ENCODE data around the gene TNNC1. TPM values are rescaled to one million over a fixed set of nuclear protein-coding genes. Genes with fewer than 3 reads are reported as not detected.
A peak's percentile ranks its signal among the peaks of the same experiment; 100 is the strongest.

The TNNC1 gene
- total RNA-seq, 1 donor from 2014 or later, result 0.26 TPM

DNA sequence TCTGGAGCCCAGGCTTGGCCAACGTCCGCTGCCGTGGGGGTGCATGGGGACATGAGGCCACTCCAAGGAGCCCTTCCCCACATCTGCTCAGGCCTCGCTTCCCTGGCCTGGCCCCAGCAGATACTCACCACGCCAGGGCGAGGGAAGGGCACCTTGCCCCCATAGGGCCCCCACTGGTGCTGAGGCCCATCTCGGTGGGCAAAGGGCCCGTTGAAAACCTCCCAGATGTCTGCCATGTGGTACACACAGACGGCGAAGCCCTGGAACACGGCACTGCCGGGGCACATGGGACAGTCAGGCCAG lies 13.6 kb downstream of the TNNC1 start:
- Histone ChIP-seq H3K4me3 (ENCODE audit: low read depth, low read length) (no peak overlapping the region), H3K36me3 (ENCODE audit: control insufficient read depth, insufficient read depth, low read length) (no peaks in the 10 kb centered on the region), H3K27me3 (ENCODE audit: control insufficient read depth, insufficient read depth, low read length) (no peaks in the 10 kb centered on the region)
- TF ChIP-seq, protein P1, sequence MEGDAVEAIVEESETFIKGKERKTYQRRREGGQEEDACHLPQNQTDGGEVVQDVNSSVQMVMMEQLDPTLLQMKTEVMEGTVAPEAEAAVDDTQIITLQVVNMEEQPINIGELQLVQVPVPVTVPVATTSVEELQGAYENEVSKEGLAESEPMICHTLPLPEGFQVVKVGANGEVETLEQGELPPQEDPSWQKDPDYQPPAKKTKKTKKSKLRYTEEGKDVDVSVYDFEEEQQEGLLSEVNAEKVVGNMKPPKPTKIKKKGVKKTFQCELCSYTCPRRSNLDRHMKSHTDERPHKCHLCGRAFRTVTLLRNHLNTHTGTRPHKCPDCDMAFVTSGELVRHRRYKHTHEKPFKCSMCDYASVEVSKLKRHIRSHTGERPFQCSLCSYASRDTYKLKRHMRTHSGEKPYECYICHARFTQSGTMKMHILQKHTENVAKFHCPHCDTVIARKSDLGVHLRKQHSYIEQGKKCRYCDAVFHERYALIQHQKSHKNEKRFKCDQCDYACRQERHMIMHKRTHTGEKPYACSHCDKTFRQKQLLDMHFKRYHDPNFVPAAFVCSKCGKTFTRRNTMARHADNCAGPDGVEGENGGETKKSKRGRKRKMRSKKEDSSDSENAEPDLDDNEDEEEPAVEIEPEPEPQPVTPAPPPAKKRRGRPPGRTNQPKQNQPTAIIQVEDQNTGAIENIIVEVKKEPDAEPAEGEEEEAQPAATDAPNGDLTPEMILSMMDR (IDR thresholded peaks at IDR 0.05; ENCODE audit: insufficient read depth, low read length, severe bottlenecking), result no peak
- FAIRE-seq (no peak), DNase-seq (ENCODE audit: low read depth) (no peak)

DNA sequence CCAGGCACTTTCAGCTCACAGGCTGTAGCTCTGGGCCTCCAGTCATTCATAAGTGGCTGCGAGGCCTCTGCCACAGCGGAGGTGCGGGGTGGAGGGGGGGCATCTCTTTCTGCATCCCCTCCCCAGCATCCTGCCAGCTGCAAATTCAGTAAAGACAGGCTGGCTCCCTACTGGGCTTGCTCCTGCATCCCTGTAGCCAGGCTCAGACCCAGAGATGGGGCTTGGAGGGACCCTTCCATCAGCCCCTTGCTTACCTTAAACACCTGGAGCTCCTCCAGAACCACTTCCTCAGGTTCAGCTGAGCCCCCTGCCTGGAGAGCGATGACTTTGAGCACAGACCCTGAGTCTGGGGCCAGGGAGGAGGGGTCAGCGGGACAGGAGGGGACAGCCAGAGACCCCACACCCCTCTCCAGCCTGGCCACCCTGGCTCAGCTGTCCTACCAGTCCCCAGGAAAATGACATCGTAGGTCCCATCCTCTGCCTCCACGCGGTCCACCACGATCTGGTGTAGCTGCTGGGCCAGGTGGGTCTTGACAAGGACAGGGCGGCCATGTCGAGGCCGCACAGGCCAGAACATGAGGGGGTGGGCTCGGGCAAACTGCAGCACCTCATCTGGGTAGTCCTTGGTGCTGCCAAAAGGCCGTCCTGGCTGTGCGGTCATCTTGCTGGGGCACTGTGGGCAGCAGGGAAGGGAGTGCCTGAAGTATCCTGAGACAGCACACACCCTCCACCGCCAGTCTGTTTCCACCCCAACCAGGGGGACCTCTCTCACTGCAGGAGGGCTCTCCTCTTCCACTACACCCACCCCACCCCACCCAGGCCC lies 14.2 kb downstream of the TNNC1 start:
- TF ChIP-seq, protein P1 (IDR thresholded peaks at IDR 0.05; ENCODE audit: insufficient read depth, low read length, severe bottlenecking), result no peak
- no peaks in the 10 kb centered on the region for H3K27me3 ChIP-seq (ENCODE audit: control insufficient read depth, insufficient read depth, low read length)
- no peak for DNase-seq (ENCODE audit: low read depth)
- no peak for FAIRE-seq
- no peaks in the 10 kb centered on the region for H3K36me3 ChIP-seq (ENCODE audit: control insufficient read depth, insufficient read depth, low read length)
- H3K4me3 ChIP-seq (ENCODE audit: low read depth, low read length), result no peak overlapping the region

DNA sequence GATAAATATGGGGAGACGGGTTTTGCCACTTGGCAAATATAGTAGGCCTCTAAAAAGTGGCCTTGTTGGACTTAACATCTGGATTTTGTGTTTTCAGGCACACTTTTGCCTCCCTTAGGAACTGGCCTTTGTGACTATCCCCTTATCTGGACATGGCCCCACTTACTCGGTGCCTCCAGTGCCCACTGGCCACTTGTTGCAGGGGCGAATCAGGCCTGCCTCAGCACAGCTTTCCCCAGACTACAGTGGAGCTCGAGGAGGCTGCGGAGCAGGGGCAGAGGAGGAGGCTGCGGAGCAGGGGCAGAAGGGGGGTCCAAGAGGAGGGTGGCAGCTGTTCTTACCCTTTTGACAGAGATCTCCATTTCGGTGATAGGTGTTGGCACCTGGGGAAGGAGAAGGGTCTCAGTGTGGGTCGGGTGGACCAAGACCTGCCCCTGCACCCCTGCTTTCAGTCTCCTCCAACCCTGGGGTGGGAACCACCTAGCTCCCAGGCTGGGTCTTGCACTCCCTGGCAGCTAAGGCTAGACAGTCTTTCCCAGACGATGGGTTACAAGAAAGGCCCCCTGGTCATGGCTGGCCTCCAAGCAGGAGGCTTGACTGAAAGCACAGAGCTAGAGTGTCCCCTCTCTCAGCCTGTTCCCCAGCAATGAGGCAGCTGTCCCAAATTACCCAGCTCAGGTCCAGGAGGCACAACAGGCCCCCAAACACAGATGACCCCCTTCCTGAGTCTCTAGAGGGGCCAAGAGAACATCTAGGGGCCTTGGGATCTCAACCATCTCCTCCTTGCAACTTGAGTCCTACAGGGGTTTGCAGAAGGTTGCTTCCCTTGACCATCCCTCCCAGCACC lies 15.0 kb downstream of the TNNC1 start:
- no peak overlapping the region for H3K4me3 ChIP-seq (ENCODE audit: low read depth, low read length)
- FAIRE-seq (no peak), DNase-seq (ENCODE audit: low read depth) (no peak)
- H3K36me3 ChIP-seq (ENCODE audit: control insufficient read depth, insufficient read depth, low read length), result no peaks in the 10 kb centered on the region
- TF ChIP-seq, protein P1 (IDR thresholded peaks at IDR 0.05; ENCODE audit: insufficient read depth, low read length, severe bottlenecking), result no peak
- peaks cover 2% of the 10 kb centered on the region for H3K27me3 ChIP-seq (ENCODE audit: control insufficient read depth, insufficient read depth, low read length)

DNA sequence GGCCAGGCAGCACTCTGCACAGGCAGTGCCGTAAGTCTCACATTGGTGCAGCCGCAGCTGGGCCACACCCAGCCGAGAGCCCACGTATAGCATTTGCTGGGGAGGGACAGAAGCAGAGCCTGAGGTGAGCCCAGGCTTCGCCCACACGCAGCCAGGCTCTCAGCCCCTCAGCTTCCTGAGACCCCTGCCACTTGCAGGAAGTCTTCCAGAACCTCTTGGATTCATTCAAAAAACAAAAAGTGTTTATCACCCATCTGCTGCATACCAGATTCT lies 15.8 kb downstream of the TNNC1 start:
- H3K4me3 ChIP-seq (ENCODE audit: low read depth, low read length), result no peak overlapping the region

DNA sequence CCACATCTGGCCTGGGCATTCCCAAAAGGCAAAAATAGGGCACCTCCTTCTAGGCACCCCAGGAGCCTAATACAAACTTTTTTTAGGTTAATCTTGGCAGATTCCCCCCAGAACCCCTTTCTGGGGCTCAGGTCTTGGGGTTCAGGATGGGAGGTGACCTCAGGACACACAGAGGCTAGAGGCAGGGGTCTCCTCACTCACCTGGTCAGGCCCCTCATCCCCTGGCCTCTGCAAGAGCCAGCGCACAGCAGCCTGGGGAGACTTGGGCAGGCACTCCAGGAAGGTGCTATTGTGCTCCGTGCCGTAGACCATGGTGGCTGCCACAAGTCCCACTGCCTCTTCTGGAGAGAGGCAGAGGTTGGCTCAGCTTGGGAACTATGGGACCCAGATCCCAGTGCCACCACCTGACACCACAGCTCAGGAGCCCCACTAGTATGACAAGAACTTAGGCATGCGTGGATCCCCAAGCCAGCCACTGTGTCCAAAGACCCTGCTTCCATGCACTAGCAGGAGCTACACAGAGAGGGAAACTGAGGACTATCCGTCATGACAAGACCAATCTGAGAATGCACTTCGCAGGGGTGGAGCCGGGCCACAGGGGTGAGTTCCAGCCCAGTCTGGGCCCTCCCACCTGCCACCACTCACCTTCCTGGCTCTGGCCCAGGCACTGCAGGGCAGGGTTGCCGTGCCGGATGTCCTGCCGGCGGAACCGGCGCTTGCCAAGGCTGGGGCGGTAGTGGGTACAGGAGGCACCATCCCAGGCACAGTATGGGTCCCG lies 16.3 kb downstream of the TNNC1 start:
- TF ChIP-seq, protein P1 (IDR thresholded peaks at IDR 0.05; ENCODE audit: insufficient read depth, low read length, severe bottlenecking), result no peak
- peaks cover 2% of the 10 kb centered on the region for H3K27me3 ChIP-seq (ENCODE audit: control insufficient read depth, insufficient read depth, low read length)
- H3K36me3 ChIP-seq (ENCODE audit: control insufficient read depth, insufficient read depth, low read length), result no peaks in the 10 kb centered on the region
- no peak overlapping the region for H3K4me3 ChIP-seq (ENCODE audit: low read depth, low read length)
- DNase-seq (ENCODE audit: low read depth) (no peak), FAIRE-seq (peak; percentile 28)

More for the DNA sequence above, 15.8 kb downstream of the TNNC1 start:
- H3K27me3 ChIP-seq (ENCODE audit: control insufficient read depth, insufficient read depth, low read length), result peaks cover 2% of the 10 kb centered on the region
- TF ChIP-seq, protein P1 (IDR thresholded peaks at IDR 0.05; ENCODE audit: insufficient read depth, low read length, severe bottlenecking), result no peak
- DNase-seq (ENCODE audit: low read depth) (no peak), FAIRE-seq (no peak)
- no peaks in the 10 kb centered on the region for H3K36me3 ChIP-seq (ENCODE audit: control insufficient read depth, insufficient read depth, low read length)
